ENCODE data around the gene PRPF19. TPM values are rescaled to one million over a fixed set of nuclear protein-coding genes. Genes with fewer than 3 reads are reported as not detected.

PRPF19 gene
- total RNA-seq, 2 experiments from 2014 or later, result 148 to 197 TPM

GRCh38 chr11:60928563-60929001 lies 22.2 kb upstream of the PRPF19 start:
- no peak overlapping the region for H3K4me3 Mint-ChIP-seq
- intact Hi-C loops (cut with DNase I, micrococcal nuclease), result no loop called here
- no peak for ATAC-seq
- H3K4me1 Mint-ChIP-seq, result peaks cover 14% of the 10 kb centered on the region
- no peak for DNase-seq
- H3K9me3 Mint-ChIP-seq (ENCODE audit: low read depth), result no peaks in the 10 kb centered on the region
- H3K27me3 Mint-ChIP-seq, result peaks cover 17% of the 10 kb centered on the region
- no peak overlapping the region for H3K27ac Mint-ChIP-seq
- ChIA-PET CTCF (interaction anchor here (0.6 to 1.1 kb wide), 4 partner anchors 13 to 89 kb away, joined by 3 to 4 read pairs (median 3); no protein-coding TSS in a partner anchor), POLR2A (interaction anchor here (1.7 kb wide), 1 partner anchor 13 kb away, joined by 5 read pairs; no protein-coding TSS in a partner anchor)
- H3K36me3 Mint-ChIP-seq (ENCODE audit: low read depth), result peaks cover 2% of the 10 kb centered on the region

- Mint-ChIP-seq H3K4me3 (no peak overlapping the region), H3K27me3 (peaks cover 17% of the 10 kb centered on the region), H3K4me1 (peaks cover 14% of the 10 kb centered on the region), H3K36me3 (ENCODE audit: low read depth) (peaks cover 11% of the 10 kb centered on the region), H3K9me3 (ENCODE audit: low read depth) (no peaks in the 10 kb centered on the region), H3K27ac (no peak overlapping the region)
- ATAC-seq (no peak), DNase-seq (no peak)
- ChIA-PET POLR2A (interaction anchor here (0.5 to 1.7 kb wide), 3 partner anchors 10 to 13 kb away, joined by 3 to 5 read pairs (median 5); no protein-coding TSS in a partner anchor), CTCF (interaction anchor here (0.6 to 1.4 kb wide), 3 partner anchors 22 to 339 kb away, joined by 3 to 4 read pairs (median 3); no protein-coding TSS in a partner anchor)
- intact Hi-C loops (cut with DNase I, micrococcal nuclease), result no loop called here
Observed at GRCh38 chr11:60927600-60927999, 21.2 kb upstream of the PRPF19 start.

DNA sequence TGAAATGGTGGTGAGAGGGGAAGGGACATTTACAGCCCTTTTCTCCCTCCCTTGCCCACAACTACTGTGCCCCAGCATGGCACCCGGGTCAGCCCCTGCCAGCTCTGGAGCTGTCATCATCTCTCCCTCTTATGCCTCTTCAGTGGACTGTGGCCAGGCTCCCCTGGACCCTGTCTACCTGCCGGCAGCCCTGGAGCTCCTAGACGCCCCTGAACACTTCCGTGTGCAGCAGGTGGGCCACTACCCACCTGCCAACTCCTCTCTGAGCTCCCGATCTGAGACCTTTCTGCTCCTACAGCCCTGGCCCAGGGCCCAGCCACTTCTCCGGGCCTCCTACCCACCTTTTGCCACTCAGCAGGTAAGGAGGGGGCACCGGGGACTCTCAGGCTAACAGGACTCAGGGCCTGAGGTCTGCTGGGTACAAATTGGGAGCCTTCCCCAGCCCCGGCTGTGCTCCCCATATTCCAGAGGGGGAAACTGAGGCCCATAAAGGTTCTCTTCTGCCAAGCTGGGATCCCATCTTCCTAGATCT lies 20.7 kb upstream of the PRPF19 start:
- POLR2A ChIA-PET, result interaction anchor here (0.5 to 1.7 kb wide), 2 partner anchors 11 to 14 kb away, joined by 3 to 5 read pairs; no protein-coding TSS in a partner anchor
- intact Hi-C loops (cut with DNase I, micrococcal nuclease), result no loop called here

DNA sequence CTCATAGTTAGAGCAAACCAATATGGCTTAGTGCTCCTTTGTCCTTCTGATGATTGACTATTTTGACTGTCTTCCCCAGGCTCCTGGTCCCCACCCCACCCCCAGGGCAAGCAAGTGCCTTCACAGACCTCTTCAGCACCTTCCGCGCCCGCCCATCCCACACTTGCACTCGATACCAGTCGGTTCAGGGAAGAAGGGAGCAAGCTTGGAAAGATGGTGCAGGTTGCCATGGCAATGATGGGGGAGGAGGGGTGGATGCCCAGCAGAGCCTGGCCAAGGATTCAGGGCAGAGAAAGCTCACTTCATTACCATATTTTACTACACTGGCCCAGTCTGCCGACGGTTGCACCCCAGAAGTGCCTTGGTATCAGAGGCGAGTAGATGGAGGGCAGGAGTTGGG lies 20.1 kb upstream of the PRPF19 start:
- Mint-ChIP-seq H3K27ac (no peak overlapping the region), H3K4me1 (peaks cover 14% of the 10 kb centered on the region), H3K4me3 (no peak overlapping the region), H3K9me3 (ENCODE audit: low read depth) (no peaks in the 10 kb centered on the region), H3K27me3 (peaks cover 17% of the 10 kb centered on the region), H3K36me3 (ENCODE audit: low read depth) (peaks cover 21% of the 10 kb centered on the region)
- ATAC-seq, result no peak
- CTCF ChIA-PET, result interaction anchor here (0.7 to 1.4 kb wide), 3 partner anchors 24 to 96 kb away, joined by 3 to 4 read pairs (median 3); no protein-coding TSS in a partner anchor
- intact Hi-C loops (cut with DNase I, micrococcal nuclease), result no loop called here
- POLR2A ChIA-PET, result no interaction called here
- DNase-seq, result no peak

More for the DNA sequence above, 20.7 kb upstream of the PRPF19 start:
- CTCF ChIA-PET, result interaction anchor here (0.6 to 1.4 kb wide), 3 partner anchors 23 to 340 kb away, joined by 3 to 4 read pairs (median 3); no protein-coding TSS in a partner anchor
- H3K36me3 Mint-ChIP-seq (ENCODE audit: low read depth), result peaks cover 16% of the 10 kb centered on the region
- peaks cover 17% of the 10 kb centered on the region for H3K27me3 Mint-ChIP-seq
- peaks cover 14% of the 10 kb centered on the region for H3K4me1 Mint-ChIP-seq
- no peaks in the 10 kb centered on the region for H3K9me3 Mint-ChIP-seq (ENCODE audit: low read depth)
- ATAC-seq (no peak), DNase-seq (no peak)
- H3K27ac Mint-ChIP-seq, result no peak overlapping the region
- no peak overlapping the region for H3K4me3 Mint-ChIP-seq

DNA sequence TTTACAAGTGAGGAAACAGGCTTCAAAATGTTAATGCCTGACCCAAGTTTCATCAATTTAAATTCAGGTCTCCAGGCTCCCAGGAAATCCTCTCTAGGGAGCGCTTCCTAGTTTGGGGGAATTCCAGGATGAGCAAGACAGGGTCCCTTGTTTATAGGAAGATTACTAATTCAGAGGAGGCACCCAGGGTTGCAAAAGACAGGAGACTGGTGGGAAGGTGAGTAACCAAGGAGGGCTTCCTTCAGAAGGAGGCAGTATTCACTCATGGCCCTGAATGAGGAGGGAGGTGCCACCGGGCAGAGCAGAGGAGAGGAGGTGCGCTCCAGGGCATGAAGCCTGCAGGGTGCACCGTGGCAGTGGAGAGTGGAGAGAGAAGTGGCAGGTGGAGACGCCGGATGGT lies 19.5 kb upstream of the PRPF19 start:
- H3K9me3 Mint-ChIP-seq (ENCODE audit: low read depth), result no peaks in the 10 kb centered on the region
- peak; percentile 56 for ATAC-seq
- no peak for DNase-seq
- H3K27me3 Mint-ChIP-seq, result peaks cover 17% of the 10 kb centered on the region
- peaks cover 14% of the 10 kb centered on the region for H3K4me1 Mint-ChIP-seq
- intact Hi-C loops (cut with DNase I, micrococcal nuclease), result loop anchor here in 1 of 2 experiments (2.0 kb wide), 1 partner anchor 261 kb away; no protein-coding TSS in a partner anchor
- H3K27ac Mint-ChIP-seq, result no peak overlapping the region
- H3K4me3 Mint-ChIP-seq, result no peak overlapping the region
- peaks cover 27% of the 10 kb centered on the region for H3K36me3 Mint-ChIP-seq (ENCODE audit: low read depth)
- ChIA-PET CTCF (no interaction called here), POLR2A (no interaction called here)

DNA sequence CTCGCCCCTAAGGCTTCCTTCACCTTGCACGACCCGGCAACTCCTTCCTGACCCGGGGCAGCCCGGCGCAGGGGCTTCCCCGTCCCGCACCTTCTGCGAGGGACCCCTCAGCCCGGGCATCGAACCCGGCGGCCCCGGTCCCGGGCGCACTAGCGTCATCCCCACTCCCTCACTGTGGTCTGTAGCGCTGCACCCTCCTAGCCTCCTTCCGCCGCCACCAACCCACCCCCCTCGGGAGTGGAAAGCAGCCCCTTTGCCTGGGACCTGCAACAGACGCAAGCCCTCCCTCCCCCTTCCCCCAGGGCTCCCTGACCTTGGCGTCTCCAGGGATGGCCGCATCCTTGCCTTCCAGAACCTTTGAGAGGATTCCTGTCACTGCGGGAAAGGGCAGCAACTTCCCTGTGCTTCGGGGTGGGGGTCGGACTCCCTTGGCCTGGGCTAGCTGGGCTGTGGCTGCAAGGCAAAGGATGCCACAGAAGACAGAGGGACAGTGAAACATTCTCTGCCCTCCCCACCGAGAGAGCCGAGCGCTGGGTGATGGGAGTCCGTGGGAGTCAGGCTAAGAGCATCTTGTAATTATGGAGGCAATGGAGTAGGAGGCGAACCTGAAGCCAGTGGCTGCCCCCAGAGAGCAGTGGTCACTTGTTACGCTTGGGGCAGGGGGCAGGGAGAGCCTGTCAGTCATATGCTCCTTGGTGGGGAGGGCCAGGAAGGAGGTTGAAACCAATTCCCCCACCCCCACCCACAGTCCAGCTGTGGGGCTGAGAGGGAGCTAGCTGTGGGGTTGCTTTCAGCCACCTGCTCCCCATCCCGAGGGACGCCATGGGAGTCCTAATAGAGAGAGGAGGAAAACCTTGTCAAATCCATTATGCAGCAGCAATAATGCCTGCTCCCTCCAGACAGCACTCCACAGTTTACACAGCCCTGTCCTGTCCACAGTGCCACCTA lies 18.8 kb upstream of the PRPF19 start:
- Mint-ChIP-seq H3K36me3 (ENCODE audit: low read depth) (peaks cover 33% of the 10 kb centered on the region), H3K9me3 (ENCODE audit: low read depth) (no peaks in the 10 kb centered on the region), H3K4me1 (peaks cover 14% of the 10 kb centered on the region), H3K27ac (no peak overlapping the region), H3K4me3 (peak overlapping the region; percentile 19), H3K27me3 (peaks cover 17% of the 10 kb centered on the region)
- intact Hi-C loops (cut with DNase I, micrococcal nuclease), result loop anchor here in 1 of 2 experiments (2.0 kb wide), 1 partner anchor 262 kb away; no protein-coding TSS in a partner anchor
- peak; percentile 20 for DNase-seq
- ChIA-PET CTCF (no interaction called here), POLR2A (no interaction called here)
- peak; percentile 38 for ATAC-seq

DNA sequence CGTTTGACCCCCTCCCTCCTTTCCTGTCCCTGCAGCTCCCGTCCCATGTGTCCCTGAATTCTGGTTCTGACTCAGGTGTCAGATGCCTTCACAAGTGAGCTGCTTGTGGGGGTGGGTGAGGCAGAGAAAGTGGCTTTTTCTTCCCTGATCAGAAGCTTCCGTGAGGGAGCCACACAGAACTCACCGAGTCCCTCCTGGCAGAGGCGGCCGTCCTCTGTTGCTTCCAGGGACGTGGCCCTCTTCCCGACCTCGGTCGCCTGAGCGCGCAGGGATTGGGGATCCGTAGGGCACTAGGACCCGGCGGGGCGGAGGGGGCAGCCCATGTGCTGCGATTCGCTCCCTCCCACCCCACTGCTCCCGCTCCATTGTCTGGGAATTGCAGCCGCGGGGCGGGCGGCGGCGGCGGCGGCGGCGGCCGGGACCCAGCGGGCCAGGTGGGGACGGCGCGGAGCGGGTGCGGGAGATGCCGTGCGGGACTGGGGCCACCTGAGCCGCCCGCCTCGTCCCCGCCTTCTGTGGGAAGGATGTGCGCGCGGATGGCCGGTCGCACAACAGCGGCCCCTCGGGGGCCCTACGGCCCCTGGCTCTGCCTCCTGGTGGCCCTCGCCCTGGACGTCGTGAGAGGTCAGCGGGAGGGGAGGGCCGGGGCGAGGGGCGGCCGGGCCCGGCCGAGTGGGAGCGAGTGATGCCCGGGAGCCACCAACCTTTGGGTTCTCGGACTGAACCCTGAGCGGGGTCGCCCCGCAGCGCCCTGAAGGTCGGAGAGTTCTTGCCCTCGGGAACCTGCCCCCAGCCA lies 17.9 kb upstream of the PRPF19 start, which contains the start of gene TMEM132A:
TMEM132A (plus strand) TSS at position 351 of the 796 bp plus-strand sequence; CDS start at position 525, 174 bp downstream.
- H3K9me3 Mint-ChIP-seq (ENCODE audit: low read depth), result no peaks in the 10 kb centered on the region
- H3K4me3 Mint-ChIP-seq, result peak within 1 kb of the TSS; percentile 19
- H3K27me3 Mint-ChIP-seq, result peaks cover 12% of the 10 kb centered on the region
- DNase-seq, result peak; percentile 37
- H3K27ac Mint-ChIP-seq, result no peak within 1 kb of the TSS
- ChIA-PET POLR2A (interaction anchor here (0.5 to 1.2 kb wide), 3 partner anchors 9 to 55 kb away, joined by 4 to 5 read pairs (median 4); no protein-coding TSS in a partner anchor), CTCF (interaction anchor here (0.6 to 1.6 kb wide), 7 partner anchors 9 to 159 kb away, joined by 3 to 7 read pairs (median 3); no protein-coding TSS in a partner anchor)
- peaks cover 41% of the 10 kb centered on the region for H3K36me3 Mint-ChIP-seq (ENCODE audit: low read depth)
- peak; percentile 37 for ATAC-seq
- H3K4me1 Mint-ChIP-seq, result peaks cover 17% of the 10 kb centered on the region
- intact Hi-C loops (cut with DNase I, micrococcal nuclease), result loop anchor here in 1 of 2 experiments (2.0 kb wide), 1 partner anchor 262 kb away; no protein-coding TSS in a partner anchor

- Mint-ChIP-seq H3K4me3 (peak overlapping the region; percentile 19), H3K9me3 (ENCODE audit: low read depth) (no peaks in the 10 kb centered on the region), H3K4me1 (peaks cover 23% of the 10 kb centered on the region)
Observed at GRCh38 chr11:60923800-60924109, 17.4 kb upstream of the PRPF19 start.

GRCh38 chr11:60923326-60923725 lies 16.9 kb upstream of the PRPF19 start:
- no peak for DNase-seq
- ChIA-PET CTCF (interaction anchor here (0.6 to 1.6 kb wide), 5 partner anchors 11 to 148 kb away, joined by 3 to 5 read pairs (median 4); no protein-coding TSS in a partner anchor), POLR2A (interaction anchor here (0.6 to 1.2 kb wide), 4 partner anchors 8 to 56 kb away, joined by 3 to 5 read pairs (median 4); no protein-coding TSS in a partner anchor)
- H3K4me1 Mint-ChIP-seq, result peaks cover 26% of the 10 kb centered on the region
- no peak for ATAC-seq
- H3K27me3 Mint-ChIP-seq, result peaks cover 12% of the 10 kb centered on the region
- no peak overlapping the region for H3K4me3 Mint-ChIP-seq
- peaks cover 41% of the 10 kb centered on the region for H3K36me3 Mint-ChIP-seq (ENCODE audit: low read depth)
- no peaks in the 10 kb centered on the region for H3K9me3 Mint-ChIP-seq (ENCODE audit: low read depth)
- intact Hi-C loops (cut with DNase I, micrococcal nuclease), result no loop called here
- no peak overlapping the region for H3K27ac Mint-ChIP-seq

More at GRCh38 chr11:60923800-60924109, 17.4 kb upstream of the PRPF19 start:
- POLR2A ChIA-PET, result interaction anchor here (0.5 to 1.2 kb wide), 5 partner anchors 8 to 55 kb away, joined by 3 to 5 read pairs (median 4); no protein-coding TSS in a partner anchor
- DNase-seq (no peak), ATAC-seq (no peak)
- CTCF ChIA-PET, result interaction anchor here (0.6 to 1.6 kb wide), 7 partner anchors 8 to 159 kb away, joined by 3 to 7 read pairs (median 4); no protein-coding TSS in a partner anchor
- Mint-ChIP-seq H3K27me3 (peaks cover 12% of the 10 kb centered on the region), H3K27ac (no peak overlapping the region), H3K36me3 (ENCODE audit: low read depth) (peaks cover 41% of the 10 kb centered on the region)
- intact Hi-C loops (cut with DNase I, micrococcal nuclease), result loop anchor here in 1 of 2 experiments (2.0 kb wide), 1 partner anchor 263 kb away; no protein-coding TSS in a partner anchor

DNA sequence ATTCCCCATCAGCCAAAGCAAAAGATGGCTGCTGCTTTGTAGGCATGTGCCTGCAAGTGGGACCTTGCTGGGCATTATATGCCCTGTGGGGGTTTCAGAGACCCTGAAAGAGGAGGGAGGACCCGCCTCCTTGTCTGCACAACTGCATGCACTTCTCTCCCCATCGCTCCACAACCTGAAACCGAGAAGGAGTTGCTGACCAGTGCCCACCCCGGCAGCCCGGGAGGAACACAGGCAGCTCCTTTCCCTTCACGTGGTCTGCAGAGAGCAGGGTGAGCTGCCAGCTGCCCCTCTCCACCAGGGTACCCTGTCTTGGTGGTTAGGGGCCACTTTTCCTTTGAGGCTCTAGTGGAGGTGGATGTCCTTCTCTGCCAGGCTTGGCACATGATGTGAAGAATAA lies 16.5 kb upstream of the PRPF19 start:
- ChIA-PET CTCF (interaction anchor here (1.0 to 1.6 kb wide), 3 partner anchors 12 to 47 kb away, joined by 3 to 5 read pairs (median 4); no protein-coding TSS in a partner anchor), POLR2A (interaction anchor here (1.2 kb wide), 1 partner anchor 50 kb away, joined by 3 read pairs; no protein-coding TSS in a partner anchor)
- DNase-seq, result no peak
- no peak for ATAC-seq
- H3K4me1 Mint-ChIP-seq, result peaks cover 26% of the 10 kb centered on the region
- peaks cover 12% of the 10 kb centered on the region for H3K27me3 Mint-ChIP-seq
- peaks cover 44% of the 10 kb centered on the region for H3K36me3 Mint-ChIP-seq (ENCODE audit: low read depth)
- H3K27ac Mint-ChIP-seq, result no peak overlapping the region
- H3K9me3 Mint-ChIP-seq (ENCODE audit: low read depth), result no peaks in the 10 kb centered on the region
- intact Hi-C loops (cut with DNase I, micrococcal nuclease), result no loop called here
- no peak overlapping the region for H3K4me3 Mint-ChIP-seq
